Chondrocyte (in vitro differentiated cells): Measurements from ENCODE around the gene NFX1. TPM values are rescaled to one million over a fixed set of nuclear protein-coding genes. Genes with fewer than 3 reads are reported as not detected.

Source experiments
- DNase-seq: peaks from one replicate; pipeline ENCODE4 v3.0.0; 2021; ENCODE audit warnings: mixed read lengths, low spot score
- H3K27ac Mint-ChIP-seq: one replicate; pipeline ENCODE4 v1.8.0; 2021; ENCODE audit warnings: mild to moderate bottlenecking, moderate library complexity, mixed read lengths; ENCODE audit not compliant: unreplicated experiment
- H3K27me3 Mint-ChIP-seq: 2 replicates; pipeline ENCODE4 v1.8.0; 2021; ENCODE audit warnings: low read depth, mixed read lengths
- H3K36me3 Mint-ChIP-seq: 2 replicates; pipeline ENCODE4 v1.8.0; 2021; ENCODE audit warnings: low read depth, mixed read lengths
- H3K4me1 Mint-ChIP-seq: 2 replicates; pipeline ENCODE4 v1.8.0; 2021; ENCODE audit warnings: low read depth, mild to moderate bottlenecking, mixed read lengths
- H3K4me3 Mint-ChIP-seq: one replicate; pipeline ENCODE4 v1.8.0; 2021; ENCODE audit warnings: mild to moderate bottlenecking, moderate library complexity, mixed read lengths; ENCODE audit not compliant: unreplicated experiment
- H3K9me3 Mint-ChIP-seq: 2 replicates; pipeline ENCODE4 v1.8.0; 2021; ENCODE audit warnings: low read depth, mixed read lengths
- CTCF ChIP-seq: fragments of 200-600 bp; sonication (generic); IDR thresholded peaks from 2 replicates; pipeline ENCODE4 v1.5.0; 2021; ENCODE audit warnings: antibody characterized with exemption, mild to moderate bottlenecking, moderate library complexity
- total RNA-seq: library from RNA; stranded (reverse); gene quantifications from 3 replicates; pipeline ENCODE4 v1.2.1, GENCODE V29; 2021

NFX1 gene
- total RNA-seq, 1 donor from 2014 or later = 28.4 TPM

GRCh38 chr9:33260372-33260771 is 29.9 kb upstream of the NFX1 start:
- H3K36me3 Mint-ChIP-seq = peaks cover 41% of the 10 kb centered on the region
- TF ChIP-seq CTCF = no peak
- peaks cover 16% of the 10 kb centered on the region for H3K4me1 Mint-ChIP-seq
- no peak overlapping the region for H3K4me3 Mint-ChIP-seq
- no peak overlapping the region for H3K27ac Mint-ChIP-seq
- DNase-seq = no peak
- H3K9me3 Mint-ChIP-seq = no peaks in the 10 kb centered on the region
- no peaks in the 10 kb centered on the region for H3K27me3 Mint-ChIP-seq

GRCh38 chr9:33263131-33264002 is 26.9 kb upstream of the NFX1 start:
- peak overlapping the region; percentile 75 for H3K27ac Mint-ChIP-seq
- H3K36me3 Mint-ChIP-seq = peaks cover 28% of the 10 kb centered on the region
- no peaks in the 10 kb centered on the region for H3K9me3 Mint-ChIP-seq
- H3K4me3 Mint-ChIP-seq = peak overlapping the region; percentile 84
- H3K4me1 Mint-ChIP-seq = peaks cover 33% of the 10 kb centered on the region
- H3K27me3 Mint-ChIP-seq = no peaks in the 10 kb centered on the region
- no peak for DNase-seq
- no peak for TF ChIP-seq CTCF

- H3K4me1 Mint-ChIP-seq = peaks cover 33% of the 10 kb centered on the region
- TF ChIP-seq CTCF = no peak
- H3K36me3 Mint-ChIP-seq = peaks cover 26% of the 10 kb centered on the region
- no peaks in the 10 kb centered on the region for H3K9me3 Mint-ChIP-seq
- DNase-seq = no peak
- H3K4me3 Mint-ChIP-seq = peak overlapping the region; percentile 84
- H3K27ac Mint-ChIP-seq = peak overlapping the region; percentile 75
- H3K27me3 Mint-ChIP-seq = no peaks in the 10 kb centered on the region
These were observed 26.3 kb upstream of the NFX1 start for GRCh38 chr9:33264003-33264472.

GRCh38 chr9:33264473-33265177 is 25.7 kb upstream of the NFX1 start, which contains the start of the genes BAG1 and CHMP5:
Gene BAG1 (minus strand): TSS chr9:33264708.
Gene CHMP5 (plus strand): TSS chr9:33265049. CDS start chr9:33265079, 30 bp downstream.
- Mint-ChIP-seq H3K4me1 (peaks cover 33% of the 10 kb centered on the region), H3K27me3 (no peaks in the 10 kb centered on the region), H3K9me3 (no peaks in the 10 kb centered on the region), H3K4me3 (peak within 1 kb of the TSS; percentile 96), H3K27ac (peak within 1 kb of the TSS; percentile 95), H3K36me3 (peaks cover 24% of the 10 kb centered on the region)
- peak; percentile 71 for TF ChIP-seq CTCF
- DNase-seq = peak; percentile 100

- H3K4me1 Mint-ChIP-seq = peaks cover 33% of the 10 kb centered on the region
- H3K9me3 Mint-ChIP-seq = no peaks in the 10 kb centered on the region
- peak overlapping the region; percentile 95 for H3K27ac Mint-ChIP-seq
- H3K4me3 Mint-ChIP-seq = peak overlapping the region; percentile 96
- H3K36me3 Mint-ChIP-seq = peaks cover 17% of the 10 kb centered on the region
- no peak for TF ChIP-seq CTCF
- no peaks in the 10 kb centered on the region for H3K27me3 Mint-ChIP-seq
- DNase-seq = no peak
These were observed 25.0 kb upstream of the NFX1 start for GRCh38 chr9:33265211-33265865.
